Stimulated activated CD8-positive, alpha-beta memory T cell treated with anti-CD3 and anti-CD28 coated beads, Interleukin-4, amount 100 ng/mL, for 4 hours (primary cell): ENCODE results near the gene LUC7L3.

Experiments
- DNase-seq, 2 donors: peaks; one replicate each; pipeline ENCODE4 v3.0.0-alpha.2; 2020; ENCODE audit warnings: low read depth in 2 of 2, low spot score in 1 of 2

Gene LUC7L3

GRCh38 chr17:50749245-50749644 lies 29.8 kb downstream of the LUC7L3 start:
- no peak for DNase-seq

DNA sequence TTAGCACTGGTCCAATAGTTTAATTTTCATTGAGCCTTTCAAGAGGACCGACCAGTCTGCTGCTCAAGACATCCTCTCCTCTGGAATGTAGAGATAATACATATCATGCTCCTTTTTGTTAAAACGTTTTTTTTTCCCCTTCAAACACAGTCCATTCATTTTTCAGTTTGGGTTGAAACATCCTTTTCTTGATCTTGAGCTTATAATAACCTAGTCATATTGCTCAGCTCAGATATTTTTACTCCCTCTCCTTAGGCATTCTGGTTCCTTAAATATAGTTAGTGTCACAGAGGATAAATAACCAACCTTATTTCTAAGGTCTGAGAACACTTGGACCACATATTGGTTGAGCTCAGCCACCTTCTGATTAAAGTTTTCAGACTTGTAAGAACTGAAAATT lies 35.1 kb downstream of the LUC7L3 start:
- no peak for DNase-seq

GRCh38 chr17:50758524-50758923 lies 39.1 kb downstream of the LUC7L3 start:
- DNase-seq, result no peak

DNA sequence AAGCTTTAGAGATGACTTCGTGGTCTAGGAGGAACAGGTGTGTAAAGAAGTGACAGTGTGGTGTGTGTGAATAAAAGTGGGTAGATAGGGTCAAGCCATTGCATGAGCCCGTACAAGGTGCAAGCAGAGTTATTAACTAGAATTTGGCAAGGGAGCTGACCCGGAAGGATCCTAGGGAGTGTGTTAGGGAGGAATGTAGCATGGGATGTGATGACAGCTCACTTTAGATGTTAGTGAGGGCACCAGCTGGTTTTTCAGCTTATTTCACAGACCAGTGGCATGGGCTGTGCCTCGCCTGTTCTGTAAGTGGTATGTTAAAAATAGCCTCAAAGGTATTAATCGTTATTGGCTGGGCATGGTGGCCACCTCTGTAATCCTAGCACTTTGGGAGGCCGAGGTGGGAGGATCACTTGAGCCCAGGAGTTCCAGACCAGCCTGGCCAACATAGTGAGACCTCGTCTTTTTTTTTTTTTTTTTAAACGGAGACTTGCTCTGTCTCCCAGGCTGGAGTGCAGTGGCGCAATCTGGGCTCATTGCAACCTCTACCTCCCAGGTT lies 39.7 kb downstream of the LUC7L3 start:
- no peak for DNase-seq

GRCh38 chr17:50762177-50762576 lies 42.8 kb downstream of the LUC7L3 start:
- no peak for DNase-seq

- no peak for DNase-seq
These were observed 44.5 kb downstream of the LUC7L3 start for GRCh38 chr17:50763716-50764475.

GRCh38 chr17:50764734-50765149 lies 45.3 kb downstream of the LUC7L3 start:
- DNase-seq, result no peak

GRCh38 chr17:50765454-50766221 lies 46.2 kb downstream of the LUC7L3 start:
- no peak for DNase-seq

DNA sequence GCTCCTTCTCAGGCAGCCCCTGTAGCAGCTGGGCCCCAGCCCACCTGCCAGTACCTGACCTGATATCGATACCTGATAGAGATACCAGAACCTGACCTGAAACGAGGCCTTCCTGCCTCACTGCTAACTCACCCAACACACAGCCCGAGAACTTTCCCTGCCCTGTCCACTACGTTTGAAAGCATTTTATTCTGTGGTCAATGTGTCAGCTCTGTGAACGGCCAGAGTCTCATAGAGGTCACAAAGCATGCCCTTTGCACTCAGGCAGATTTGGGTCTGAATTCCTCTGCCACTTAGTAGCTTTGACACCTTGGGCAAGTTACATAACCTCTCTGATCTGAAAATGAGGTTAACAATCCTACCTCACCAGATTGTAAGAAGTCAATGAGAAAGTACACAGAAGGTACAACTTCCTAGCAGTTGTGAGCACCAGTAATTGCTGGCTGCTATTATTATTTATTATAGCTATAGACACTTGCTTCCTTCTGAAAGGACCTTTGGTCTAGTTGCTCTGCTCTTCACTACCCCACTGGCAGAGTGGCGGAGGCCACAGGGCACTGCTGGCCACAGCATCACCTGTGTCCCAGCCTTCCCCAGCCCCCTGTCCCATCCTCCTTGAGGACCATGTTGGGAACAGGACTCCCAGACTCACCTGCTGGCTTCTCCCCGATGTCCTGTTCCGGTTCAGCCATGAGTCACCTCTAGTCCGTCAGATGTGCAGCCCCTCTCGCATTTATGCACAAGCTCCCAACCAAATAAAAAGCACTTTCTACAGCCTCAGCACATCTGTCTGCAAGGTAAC lies 47.0 kb downstream of the LUC7L3 start:
- no peak for DNase-seq

DNA sequence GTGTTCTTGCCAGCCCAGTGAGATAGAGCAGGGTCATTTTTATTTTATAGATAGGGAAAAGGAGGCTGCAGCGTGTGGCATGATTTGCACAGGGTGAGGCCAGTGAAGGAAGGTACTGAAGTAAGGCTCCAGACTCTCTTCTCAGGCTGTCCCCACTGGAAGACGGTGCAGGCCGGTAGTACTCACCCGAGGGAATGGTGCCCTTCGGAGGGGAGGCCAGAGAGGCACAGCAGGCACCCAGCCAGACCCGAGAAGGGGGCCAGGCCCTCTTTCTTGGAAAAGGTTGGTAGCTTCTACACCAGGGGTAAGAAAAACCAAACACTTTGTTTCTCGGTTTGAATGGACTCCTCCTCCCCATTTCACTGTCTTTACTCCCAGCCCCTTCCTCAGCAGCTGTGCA lies 47.6 kb downstream of the LUC7L3 start:
- no peak for DNase-seq

DNA sequence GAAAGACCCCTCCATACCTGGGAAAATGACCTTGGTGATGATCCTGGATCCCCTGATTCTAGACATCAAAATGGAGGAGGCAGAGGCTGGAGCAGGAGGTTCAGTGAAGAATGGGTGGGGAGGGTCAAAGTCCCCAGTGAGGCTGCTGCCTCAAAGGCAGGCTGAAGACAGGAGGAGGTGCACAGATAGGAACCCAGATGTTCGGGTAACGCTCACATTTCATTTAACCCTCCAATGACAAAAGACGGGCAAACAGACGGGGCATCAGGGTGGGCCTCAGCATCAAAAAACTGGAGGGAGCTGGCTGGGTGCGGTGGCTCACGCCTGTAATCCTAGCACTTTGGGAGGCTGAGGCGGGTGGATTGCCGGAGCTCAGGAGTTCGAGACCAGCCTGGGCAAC lies 48.0 kb downstream of the LUC7L3 start, which contains the start of gene ANKRD40CL:
ANKRD40CL (minus strand) TSS at position 73 of the 400 bp plus-strand sequence. CDS start 605 bp downstream, outside the sequence.
- DNase-seq, result no peak

GRCh38 chr17:50768346-50768761 lies 49.0 kb downstream of the LUC7L3 start:
- no peak for DNase-seq

DNA sequence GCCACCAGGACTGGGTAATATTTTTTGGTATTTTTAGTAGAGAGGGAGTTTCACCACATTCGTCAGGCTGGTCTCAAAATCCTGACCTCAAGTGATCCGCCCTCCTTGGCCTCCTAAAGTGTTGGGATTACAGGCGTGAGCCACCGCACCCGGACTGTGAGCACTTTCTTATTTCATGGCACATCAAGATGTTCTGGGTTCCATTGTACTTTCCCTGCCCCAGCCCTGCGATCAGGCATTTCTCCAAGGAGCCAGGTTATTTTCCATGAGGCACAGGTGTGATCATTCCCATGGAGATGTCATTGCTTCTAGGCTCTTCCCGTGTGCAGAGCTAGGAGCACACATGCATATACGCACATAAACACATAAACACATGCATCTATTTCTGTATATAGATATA lies 50.5 kb downstream of the LUC7L3 start:
- DNase-seq, result no peak

- DNase-seq, result no peak
These were observed 50.9 kb downstream of the LUC7L3 start for GRCh38 chr17:50770346-50770745.

- no peak for DNase-seq
These were observed 52.8 kb downstream of the LUC7L3 start for GRCh38 chr17:50771991-50772785.

DNA sequence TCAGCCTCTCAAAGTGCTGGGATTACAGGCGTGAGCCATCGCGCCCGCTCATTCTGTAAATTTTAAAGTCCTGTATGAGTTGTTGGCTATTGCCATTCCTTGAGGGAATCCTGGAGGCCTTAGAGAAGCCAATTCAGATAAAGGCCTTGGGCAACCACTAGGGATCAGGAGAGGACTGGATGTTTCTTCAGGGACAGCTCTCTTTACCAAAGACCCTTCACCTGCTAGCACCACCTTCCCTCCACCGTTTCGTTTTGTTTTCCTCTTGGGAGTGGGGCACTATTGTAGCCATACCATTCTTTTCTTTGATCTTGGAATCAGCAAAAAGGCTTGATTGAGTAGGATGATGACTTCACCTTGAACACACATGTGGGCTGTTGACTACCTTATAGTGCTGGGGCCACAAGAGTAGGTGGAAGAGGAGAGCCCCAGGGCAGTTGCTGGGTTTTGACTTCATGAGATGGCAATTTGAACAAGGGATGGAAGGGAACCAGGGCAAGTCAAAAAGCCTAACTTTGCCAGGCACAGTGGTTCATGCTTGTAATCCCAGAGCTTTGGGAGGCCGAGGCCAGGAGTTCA lies 54.9 kb downstream of the LUC7L3 start:
- DNase-seq, result no peak

- no peak for DNase-seq
These were observed 56.5 kb downstream of the LUC7L3 start for GRCh38 chr17:50775926-50776325.

DNA sequence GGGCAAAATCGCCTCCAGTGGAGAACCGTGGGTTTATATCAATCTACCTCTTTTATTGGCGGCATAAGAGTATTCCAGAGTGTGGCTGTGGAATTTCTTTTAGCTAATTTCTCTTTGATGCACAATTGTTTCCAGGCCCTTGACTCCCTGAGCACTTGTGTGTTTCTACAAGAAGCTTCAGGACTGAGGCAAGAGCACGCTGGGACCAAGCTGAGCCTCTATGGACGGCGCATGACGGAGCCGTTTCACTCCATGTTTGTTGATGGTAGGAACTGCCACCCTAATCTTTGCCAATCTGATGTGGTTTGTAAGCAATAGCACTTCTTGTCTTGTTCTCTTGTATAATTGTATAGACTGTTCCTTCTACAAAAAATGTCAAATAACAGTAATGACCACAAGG lies 59.1 kb downstream of the LUC7L3 start:
- DNase-seq, result no peak

- no peak for DNase-seq
These were observed 59.6 kb downstream of the LUC7L3 start for GRCh38 chr17:50778988-50779387.

- DNase-seq, result peak in 1 of 2 donors; percentile 8
These were observed 60.4 kb downstream of the LUC7L3 start for GRCh38 chr17:50779747-50780353.
